Measurements from ENCODE around the gene MEP1B.

DNA sequence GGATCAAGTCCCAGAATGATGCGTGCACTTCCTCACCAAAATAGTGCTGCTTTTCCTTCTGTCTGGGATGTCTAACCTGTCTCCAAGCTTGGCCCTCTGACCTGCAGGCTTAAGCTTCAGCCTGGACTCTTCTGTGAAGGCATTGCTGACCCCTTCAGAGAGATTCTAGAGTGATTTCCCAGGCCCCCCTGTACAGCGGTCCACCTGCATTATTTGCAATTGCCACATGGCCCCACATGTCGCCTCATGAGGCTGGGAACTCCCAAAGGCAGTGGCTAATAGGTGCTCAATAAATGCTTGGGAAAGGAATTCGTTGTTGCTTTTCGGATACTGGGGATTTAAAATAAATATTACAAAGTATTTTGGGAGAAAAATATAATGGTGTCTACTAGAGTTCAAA is 32.3 kb upstream of the MEP1B start:
- TF ChIP-seq, protein P1, sequence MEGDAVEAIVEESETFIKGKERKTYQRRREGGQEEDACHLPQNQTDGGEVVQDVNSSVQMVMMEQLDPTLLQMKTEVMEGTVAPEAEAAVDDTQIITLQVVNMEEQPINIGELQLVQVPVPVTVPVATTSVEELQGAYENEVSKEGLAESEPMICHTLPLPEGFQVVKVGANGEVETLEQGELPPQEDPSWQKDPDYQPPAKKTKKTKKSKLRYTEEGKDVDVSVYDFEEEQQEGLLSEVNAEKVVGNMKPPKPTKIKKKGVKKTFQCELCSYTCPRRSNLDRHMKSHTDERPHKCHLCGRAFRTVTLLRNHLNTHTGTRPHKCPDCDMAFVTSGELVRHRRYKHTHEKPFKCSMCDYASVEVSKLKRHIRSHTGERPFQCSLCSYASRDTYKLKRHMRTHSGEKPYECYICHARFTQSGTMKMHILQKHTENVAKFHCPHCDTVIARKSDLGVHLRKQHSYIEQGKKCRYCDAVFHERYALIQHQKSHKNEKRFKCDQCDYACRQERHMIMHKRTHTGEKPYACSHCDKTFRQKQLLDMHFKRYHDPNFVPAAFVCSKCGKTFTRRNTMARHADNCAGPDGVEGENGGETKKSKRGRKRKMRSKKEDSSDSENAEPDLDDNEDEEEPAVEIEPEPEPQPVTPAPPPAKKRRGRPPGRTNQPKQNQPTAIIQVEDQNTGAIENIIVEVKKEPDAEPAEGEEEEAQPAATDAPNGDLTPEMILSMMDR (IDR thresholded peaks at IDR 0.05), result no peak
- TF ChIP-seq EP300 (IDR thresholded peaks at IDR 0.05) (no peak), POLR2A (IDR thresholded peaks at IDR 0.05) (no peak)

Data from ovary (tissue), 3 donors.